Panc1 (cell line): ENCODE data around the gene ECEL1. TPM values are rescaled to one million over a fixed set of nuclear protein-coding genes. Genes with fewer than 3 reads are reported as not detected.

Experiments used
- ATAC-seq: fragments of 200-7000 bp; cut with Tn5 transposase; 2 replicates; pipeline ENCODE4 v1.9.1; 2020; ENCODE audit warnings: mild to moderate bottlenecking, moderate library complexity
- BruUV-seq: library from RNA; stranded (reverse); fragments of 400-500 nt; replicated peaks from 2 replicates; lab custom pipeline; 2021; lab: Mats Ljungman, UMichigan
- CTCF ChIA-PET: fragments of 300-600 bp; sonication (Branson Sonifier 250); formaldehyde crosslinking; loops from one replicate; lab custom pipeline; 2022; ENCODE audit warnings: antibody characterized with exemption; lab: Charles Lee
- POLR2A ChIA-PET: fragments of 300-600 bp; sonication (Branson Sonifier 250); formaldehyde crosslinking; loops from one replicate; lab custom pipeline; 2022; ENCODE audit warnings: antibody characterized with exemption; lab: Charles Lee
- DNase-seq: peaks from one replicate; pipeline ENCODE4 v3.0.0-alpha.2; 2010; ENCODE audit warnings: low read depth, low spot score
- H3K27ac ChIP-seq: 2 replicates; pipeline ENCODE4 v1.5.1; 2011; ENCODE audit warnings: mild to moderate bottlenecking, low read length, inconsistent platforms
- H3K27me3 ChIP-seq: fragments of 200-500 bp; sonication (Bioruptor generic); 2 replicates; pipeline ENCODE4 v1.6.0; 2014; ENCODE audit warnings: low read length, inconsistent platforms; ENCODE audit not compliant: control insufficient read depth, insufficient read depth
- H3K36me3 ChIP-seq: fragments of 200-500 bp; sonication (Bioruptor generic); 2 replicates; pipeline ENCODE4 v1.5.1; 2014; ENCODE audit warnings: inconsistent platforms, mild to moderate bottlenecking, low read length, moderate library complexity; ENCODE audit not compliant: control insufficient read depth, insufficient read depth
- H3K4me1 ChIP-seq: 2 replicates; pipeline ENCODE4 v1.5.1; 2011; ENCODE audit warnings: inconsistent platforms, mild to moderate bottlenecking, low read length, moderate library complexity; ENCODE audit not compliant: control insufficient read depth, insufficient read depth
- H3K4me3 ChIP-seq, 2 experiments: 2 replicates each; pipeline ENCODE4 v1.5.1; 2011 to 2012; ENCODE audit warnings: low read depth in 2 of 2, low read length in 2 of 2, mild to moderate bottlenecking in 2 of 2, inconsistent platforms in 1 of 2, moderate library complexity in 1 of 2
- H3K9me3 ChIP-seq: fragments of 200-500 bp; sonication (Bioruptor generic); 2 replicates; pipeline ENCODE4 v1.5.1; 2014; ENCODE audit warnings: low read depth, mild to moderate bottlenecking, inconsistent platforms, low read length, moderate library complexity; ENCODE audit not compliant: control insufficient read depth, insufficient read depth
- CTCF ChIP-seq: fragments of 450-650 bp; IDR thresholded peaks from 2 replicates; pipeline ENCODE4 v1.5.1; 2017; ENCODE audit warnings: mild to moderate bottlenecking
- POLR2AphosphoS5 ChIP-seq: IDR thresholded peaks from 2 replicates; pipeline ENCODE4 v1.6.1; 2012; ENCODE audit warnings: mild to moderate bottlenecking, low read depth, low read length, moderate library complexity
- SIN3A ChIP-seq: IDR thresholded peaks from 2 replicates; pipeline ENCODE4 v1.6.1; 2012; ENCODE audit warnings: low read depth, mild to moderate bottlenecking, low read length, moderate library complexity, borderline replicate concordance; ENCODE audit not compliant: insufficient read depth
- TCF7L2 ChIP-seq: IDR thresholded peaks from 2 replicates; pipeline ENCODE4 v1.6.1; 2011; ENCODE audit warnings: mild to moderate bottlenecking, low read depth, low read length, inconsistent platforms
- in situ Hi-C: cut with HindIII; loops from 2 replicates; pipeline ENCODE4 v1.10.0; 2016; ENCODE audit warnings: low sequenced_read_pairs, low pct_unique_long_range_greater_than_20kb
- intact Hi-C: fragments of 100-400 bp; cut with micrococcal nuclease; formaldehyde crosslinking; loops from one replicate; pipeline ENCODE4 v1.10.0; 2022; ENCODE audit not compliant: unreplicated experiment
- total RNA-seq: library from RNA; stranded (reverse); gene quantifications from one replicate; pipeline ENCODE4 v1.2.1, GENCODE V29; 2021; ENCODE audit not compliant: unreplicated experiment
- TF ChIP-seq, protein P1 (sequence below), 2 experiments: IDR thresholded peaks; 2 replicates each; pipeline ENCODE4 v1.6.1; 2011 to 2012; ENCODE audit warnings: low read depth in 2 of 2, control low read depth in 1 of 2, low read length in 1 of 2, mild to moderate bottlenecking in 1 of 2, moderate library complexity in 1 of 2; ENCODE audit not compliant: insufficient read depth in 1 of 2

ECEL1 gene
- total RNA-seq, 1 experiment from 2014 or later = 2.9 TPM

DNA sequence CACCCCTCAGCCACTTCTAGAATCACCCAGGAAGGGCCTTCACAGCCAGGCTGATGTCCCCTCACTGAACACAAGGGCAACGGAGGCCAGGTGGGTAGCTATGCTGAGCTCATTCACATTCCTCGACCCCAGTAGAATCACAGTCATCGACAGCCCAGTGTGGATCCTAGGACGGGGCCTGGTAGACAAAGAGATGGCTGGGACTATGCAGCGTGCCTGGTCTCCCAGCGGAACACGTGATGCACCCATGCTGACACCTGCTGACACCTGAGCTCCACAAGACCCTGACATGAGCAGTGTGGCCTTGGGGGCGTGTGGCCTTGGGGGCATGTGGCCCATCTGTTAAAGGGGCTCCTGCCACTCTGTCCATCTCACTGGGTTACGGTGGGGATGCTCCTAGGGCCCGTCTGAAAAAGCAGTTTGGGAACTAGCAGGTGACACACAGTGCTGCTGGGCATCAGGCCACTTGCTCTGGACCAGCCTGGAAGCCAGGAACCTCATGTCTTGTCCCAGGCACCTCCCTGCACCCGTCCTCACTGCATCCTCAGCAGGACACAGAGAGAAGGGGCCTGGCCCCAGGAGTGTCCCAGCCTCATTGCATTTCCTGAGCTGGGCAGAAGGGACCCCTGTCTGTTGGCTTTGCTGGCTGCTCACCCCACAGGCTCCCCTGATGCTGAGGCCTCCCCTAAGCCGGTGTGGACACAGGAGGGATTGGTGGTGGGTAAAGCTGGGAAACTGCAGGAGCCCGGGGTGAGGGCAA, 9.7 kb downstream of the ECEL1 start:
- H3K9me3 ChIP-seq = no peaks in the 10 kb centered on the region
- CTCF ChIA-PET = no interaction called here
- in situ Hi-C loops (no loop called here), intact Hi-C loops (no loop called here)
- DNase-seq (no peak), ATAC-seq (peak; percentile 25; the same call in 1 of the 2 replicates)
- TF ChIP-seq, protein P1, sequence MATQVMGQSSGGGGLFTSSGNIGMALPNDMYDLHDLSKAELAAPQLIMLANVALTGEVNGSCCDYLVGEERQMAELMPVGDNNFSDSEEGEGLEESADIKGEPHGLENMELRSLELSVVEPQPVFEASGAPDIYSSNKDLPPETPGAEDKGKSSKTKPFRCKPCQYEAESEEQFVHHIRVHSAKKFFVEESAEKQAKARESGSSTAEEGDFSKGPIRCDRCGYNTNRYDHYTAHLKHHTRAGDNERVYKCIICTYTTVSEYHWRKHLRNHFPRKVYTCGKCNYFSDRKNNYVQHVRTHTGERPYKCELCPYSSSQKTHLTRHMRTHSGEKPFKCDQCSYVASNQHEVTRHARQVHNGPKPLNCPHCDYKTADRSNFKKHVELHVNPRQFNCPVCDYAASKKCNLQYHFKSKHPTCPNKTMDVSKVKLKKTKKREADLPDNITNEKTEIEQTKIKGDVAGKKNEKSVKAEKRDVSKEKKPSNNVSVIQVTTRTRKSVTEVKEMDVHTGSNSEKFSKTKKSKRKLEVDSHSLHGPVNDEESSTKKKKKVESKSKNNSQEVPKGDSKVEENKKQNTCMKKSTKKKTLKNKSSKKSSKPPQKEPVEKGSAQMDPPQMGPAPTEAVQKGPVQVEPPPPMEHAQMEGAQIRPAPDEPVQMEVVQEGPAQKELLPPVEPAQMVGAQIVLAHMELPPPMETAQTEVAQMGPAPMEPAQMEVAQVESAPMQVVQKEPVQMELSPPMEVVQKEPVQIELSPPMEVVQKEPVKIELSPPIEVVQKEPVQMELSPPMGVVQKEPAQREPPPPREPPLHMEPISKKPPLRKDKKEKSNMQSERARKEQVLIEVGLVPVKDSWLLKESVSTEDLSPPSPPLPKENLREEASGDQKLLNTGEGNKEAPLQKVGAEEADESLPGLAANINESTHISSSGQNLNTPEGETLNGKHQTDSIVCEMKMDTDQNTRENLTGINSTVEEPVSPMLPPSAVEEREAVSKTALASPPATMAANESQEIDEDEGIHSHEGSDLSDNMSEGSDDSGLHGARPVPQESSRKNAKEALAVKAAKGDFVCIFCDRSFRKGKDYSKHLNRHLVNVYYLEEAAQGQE (IDR thresholded peaks at IDR 0.05; ENCODE audit: insufficient read depth in 1 of 2, low read depth in 2 of 2, low read length in 1 of 2) = no peak
- TF ChIP-seq TCF7L2 = no peak
- TF ChIP-seq POLR2AphosphoS5 = no peak
- no peak for TF ChIP-seq SIN3A
- TF ChIP-seq CTCF = no peak
- H3K4me3 ChIP-seq = no peak overlapping the region
- no TSS peak for BruUV-seq
- H3K4me1 ChIP-seq = no peaks in the 10 kb centered on the region
- H3K27ac ChIP-seq = no peak overlapping the region
- no peaks in the 10 kb centered on the region for H3K36me3 ChIP-seq
- peaks cover 3% of the 10 kb centered on the region; the same call in 1 of the 2 replicates for H3K27me3 ChIP-seq
- POLR2A ChIA-PET = no interaction called here

GRCh38 chr2:232476791-232477190, 10.8 kb downstream of the ECEL1 start:
- intact Hi-C loops = no loop called here
- Histone ChIP-seq H3K4me3 (no peak overlapping the region), H3K36me3 (no peaks in the 10 kb centered on the region), H3K4me1 (no peaks in the 10 kb centered on the region), H3K9me3 (no peaks in the 10 kb centered on the region), H3K27ac (no peak overlapping the region), H3K27me3 (peaks cover 14% of the 10 kb centered on the region)
- ATAC-seq (no peak), DNase-seq (no peak)
- no peak for TF ChIP-seq POLR2AphosphoS5
- TF ChIP-seq CTCF = no peak
- TF ChIP-seq SIN3A = no peak
- no peak for TF ChIP-seq TCF7L2
- TF ChIP-seq, protein P1 (IDR thresholded peaks at IDR 0.05; ENCODE audit: insufficient read depth in 1 of 2, low read depth in 2 of 2, low read length in 1 of 2) = no peak
- CTCF ChIA-PET = no interaction called here
- no TSS peak for BruUV-seq
- in situ Hi-C loops = no loop called here
- POLR2A ChIA-PET = no interaction called here
